NT2/D1 (cell line): Measurements from ENCODE around the gene SSBP2.

Experiments
- SUZ12 ChIP-seq: IDR thresholded peaks from 2 replicates; pipeline ENCODE4 v1.6.1; 2011; ENCODE audit not compliant: insufficient read length, insufficient read depth; ENCODE audit errors: extremely low read depth
- YY1 ChIP-seq: IDR thresholded peaks from 2 replicates; pipeline ENCODE4 v1.6.1; 2011; ENCODE audit not compliant: insufficient read length, insufficient read depth
- ZNF274 ChIP-seq: IDR thresholded peaks from 2 replicates; pipeline ENCODE4 v1.6.1; 2011; ENCODE audit warnings: mild to moderate bottlenecking, low read depth, low read length

GRCh38 chr5:81719743-81720345 lies 31.1 kb downstream of the SSBP2 start:
- TF ChIP-seq ZNF274 = no peak
- TF ChIP-seq YY1 = no peak
- no peak for TF ChIP-seq SUZ12
